ENCODE results near the gene NTNG2. TPM values are rescaled to one million over a fixed set of nuclear protein-coding genes. Genes with fewer than 3 reads are reported as not detected.

NTNG2 gene
- total RNA-seq, 4 donors from 2014 or later: 0.10 to 1.0 (median 0.29) TPM

GRCh38 chr9:132181796-132182313 is 20.0 kb downstream of the NTNG2 start:
- 30 to 47% methylated on average over 14 to 19 of the region's 19 CpGs for WGBS, 2 donors
- H3K4me3 ChIP-seq (ENCODE audit: low read depth, poor library complexity, severe bottlenecking): no peak overlapping the region
- DNase-seq (ENCODE audit: low spot score in 2 of 2): no peak
- TF ChIP-seq, protein P1, sequence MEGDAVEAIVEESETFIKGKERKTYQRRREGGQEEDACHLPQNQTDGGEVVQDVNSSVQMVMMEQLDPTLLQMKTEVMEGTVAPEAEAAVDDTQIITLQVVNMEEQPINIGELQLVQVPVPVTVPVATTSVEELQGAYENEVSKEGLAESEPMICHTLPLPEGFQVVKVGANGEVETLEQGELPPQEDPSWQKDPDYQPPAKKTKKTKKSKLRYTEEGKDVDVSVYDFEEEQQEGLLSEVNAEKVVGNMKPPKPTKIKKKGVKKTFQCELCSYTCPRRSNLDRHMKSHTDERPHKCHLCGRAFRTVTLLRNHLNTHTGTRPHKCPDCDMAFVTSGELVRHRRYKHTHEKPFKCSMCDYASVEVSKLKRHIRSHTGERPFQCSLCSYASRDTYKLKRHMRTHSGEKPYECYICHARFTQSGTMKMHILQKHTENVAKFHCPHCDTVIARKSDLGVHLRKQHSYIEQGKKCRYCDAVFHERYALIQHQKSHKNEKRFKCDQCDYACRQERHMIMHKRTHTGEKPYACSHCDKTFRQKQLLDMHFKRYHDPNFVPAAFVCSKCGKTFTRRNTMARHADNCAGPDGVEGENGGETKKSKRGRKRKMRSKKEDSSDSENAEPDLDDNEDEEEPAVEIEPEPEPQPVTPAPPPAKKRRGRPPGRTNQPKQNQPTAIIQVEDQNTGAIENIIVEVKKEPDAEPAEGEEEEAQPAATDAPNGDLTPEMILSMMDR (IDR thresholded peaks at IDR 0.05): no peak
- TF ChIP-seq POLR2A (IDR thresholded peaks at IDR 0.05): no peak
- intact Hi-C loops (cut with DNase I; ENCODE audit: low total_unique reads): no loop called here

- TF ChIP-seq POLR2A (IDR thresholded peaks at IDR 0.05): no peak
- TF ChIP-seq, protein P1 (IDR thresholded peaks at IDR 0.05): no peak
- no peak for DNase-seq (ENCODE audit: low spot score in 2 of 2)
- H3K4me3 ChIP-seq (ENCODE audit: low read depth, poor library complexity, severe bottlenecking): no peak overlapping the region
- intact Hi-C loops (cut with DNase I; ENCODE audit: low total_unique reads): no loop called here
- WGBS, 2 donors: 42 to 54% methylated on average over 18 of the region's 18 CpGs
These were observed 20.6 kb downstream of the NTNG2 start for GRCh38 chr9:132182314-132183091.

- no peak overlapping the region for H3K4me3 ChIP-seq (ENCODE audit: low read depth, poor library complexity, severe bottlenecking)
- TF ChIP-seq, protein P1 (IDR thresholded peaks at IDR 0.05): no peak
- TF ChIP-seq POLR2A (IDR thresholded peaks at IDR 0.05): no peak
- DNase-seq (ENCODE audit: low spot score in 2 of 2): no peak
- intact Hi-C loops (cut with DNase I; ENCODE audit: low total_unique reads): no loop called here
- 52 to 59% methylated on average over 9 of the region's 9 CpGs for WGBS, 2 donors
These were observed 21.3 kb downstream of the NTNG2 start for GRCh38 chr9:132183134-132183533.

DNA sequence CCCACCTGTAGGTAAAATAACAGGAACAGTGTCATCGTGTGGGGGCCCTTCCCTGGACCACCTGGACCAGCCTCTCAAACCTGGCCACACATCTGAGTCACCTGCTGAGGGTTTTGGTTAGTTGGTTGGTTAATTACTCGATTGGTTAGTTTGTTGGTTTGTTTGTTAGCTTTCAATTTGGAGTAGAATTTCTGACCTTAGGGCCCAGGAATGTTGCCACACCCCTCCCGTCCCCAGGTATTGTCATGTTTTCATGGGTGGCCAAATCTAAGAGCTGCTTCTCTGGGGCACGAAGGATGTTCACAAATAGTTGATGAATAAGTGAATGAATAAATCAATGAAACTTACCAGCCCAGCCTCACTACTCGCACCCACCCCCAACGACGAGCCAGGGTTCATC is 21.9 kb downstream of the NTNG2 start:
- WGBS, 2 donors: 51 to 61% methylated on average over 6 to 7 of the region's 7 CpGs
- no peak for TF ChIP-seq POLR2A (IDR thresholded peaks at IDR 0.05)
- TF ChIP-seq, protein P1 (IDR thresholded peaks at IDR 0.05): no peak
- no peak for DNase-seq (ENCODE audit: low spot score in 2 of 2)
- no peak overlapping the region for H3K4me3 ChIP-seq (ENCODE audit: low read depth, poor library complexity, severe bottlenecking)
- intact Hi-C loops (cut with DNase I; ENCODE audit: low total_unique reads): no loop called here

DNA sequence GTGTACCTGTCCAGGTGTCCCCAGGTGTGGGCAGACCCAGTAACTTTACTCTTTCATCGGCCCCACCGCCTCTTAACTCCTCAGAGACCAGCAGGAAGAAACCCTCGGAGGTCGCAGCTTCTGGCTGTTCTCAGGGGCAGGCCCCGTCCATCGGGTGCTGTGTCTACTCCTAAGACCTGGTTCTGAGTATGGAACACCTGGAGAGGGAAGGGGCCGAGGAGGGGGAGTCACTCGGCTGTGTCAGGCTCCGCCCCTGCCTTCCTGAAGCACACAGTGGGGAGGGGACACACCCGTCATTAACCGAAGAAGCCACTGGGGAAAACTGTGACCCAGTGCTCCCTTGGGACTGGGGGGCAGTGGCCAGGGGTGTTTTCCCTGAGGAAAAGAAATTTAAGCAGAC is 22.3 kb downstream of the NTNG2 start:
- DNase-seq (ENCODE audit: low spot score in 2 of 2): no peak
- WGBS, 2 donors: 58 to 77% methylated on average over 11 of the region's 11 CpGs
- TF ChIP-seq, protein P1 (IDR thresholded peaks at IDR 0.05): no peak
- no peak for TF ChIP-seq POLR2A (IDR thresholded peaks at IDR 0.05)
- intact Hi-C loops (cut with DNase I; ENCODE audit: low total_unique reads): no loop called here
- H3K4me3 ChIP-seq (ENCODE audit: low read depth, poor library complexity, severe bottlenecking): no peak overlapping the region
